ENCODE data around the gene TP53I13.

Gene TP53I13

DNA sequence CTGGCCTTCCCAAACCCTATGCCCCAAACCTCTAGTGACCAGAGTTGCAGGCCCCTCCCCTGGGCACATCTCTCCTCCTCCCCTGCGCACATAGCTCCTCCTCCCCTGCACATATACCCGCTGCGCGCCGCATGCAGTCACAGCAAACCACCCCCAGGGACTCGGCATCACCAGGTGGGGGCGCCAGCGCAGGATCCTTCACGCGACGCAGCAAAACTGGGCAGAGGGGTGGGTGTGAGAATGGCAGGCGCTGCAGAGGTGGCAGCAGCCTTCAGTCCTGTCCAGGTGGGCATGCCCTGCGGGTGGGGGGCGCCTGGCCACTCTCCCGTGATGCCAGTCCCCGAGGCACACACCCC, 48.6 kb downstream of the TP53I13 start:
- peak; percentile 95 to 97 for DNase-seq

DNA sequence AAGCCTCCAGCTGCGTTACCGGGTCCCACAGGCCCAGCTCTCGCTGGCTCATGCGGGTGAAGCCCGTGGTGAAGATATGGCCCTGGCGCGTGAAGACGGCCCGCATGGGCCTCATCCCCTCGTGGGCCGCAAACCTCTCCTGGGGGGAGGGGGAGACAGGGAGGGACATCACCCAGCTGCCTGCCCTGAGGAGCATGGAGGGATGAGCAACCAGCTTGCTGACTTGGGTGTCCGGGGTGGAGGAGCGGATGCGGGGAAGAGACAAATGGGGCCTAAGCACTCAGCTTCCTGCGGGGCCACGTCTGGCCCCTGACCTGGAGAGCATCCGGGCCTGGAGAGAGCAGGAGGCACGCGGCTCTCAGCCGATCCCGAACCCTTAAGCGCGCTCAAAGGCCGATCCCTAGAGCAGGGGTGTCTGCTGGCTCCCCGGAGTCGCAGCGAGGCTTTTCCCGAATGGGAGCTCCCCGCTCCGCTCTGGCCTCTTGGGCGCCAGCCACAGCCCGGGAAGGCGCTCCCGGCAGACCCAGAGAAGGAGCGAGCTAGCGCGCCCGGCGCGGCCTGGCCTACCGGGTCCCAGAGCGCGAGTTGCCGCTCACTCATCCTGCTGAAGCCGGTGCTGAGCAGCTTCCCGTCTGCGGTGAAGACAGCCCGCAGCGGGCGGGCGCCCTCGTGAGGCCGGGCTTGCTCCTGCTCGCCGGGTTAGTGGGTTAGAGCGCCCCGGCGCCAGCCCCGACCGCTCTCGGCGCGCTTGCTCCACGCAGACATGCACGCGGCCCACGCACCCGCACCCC, 49.2 kb downstream of the TP53I13 start:
- DNase-seq = peak; percentile 89 to 92

DNA sequence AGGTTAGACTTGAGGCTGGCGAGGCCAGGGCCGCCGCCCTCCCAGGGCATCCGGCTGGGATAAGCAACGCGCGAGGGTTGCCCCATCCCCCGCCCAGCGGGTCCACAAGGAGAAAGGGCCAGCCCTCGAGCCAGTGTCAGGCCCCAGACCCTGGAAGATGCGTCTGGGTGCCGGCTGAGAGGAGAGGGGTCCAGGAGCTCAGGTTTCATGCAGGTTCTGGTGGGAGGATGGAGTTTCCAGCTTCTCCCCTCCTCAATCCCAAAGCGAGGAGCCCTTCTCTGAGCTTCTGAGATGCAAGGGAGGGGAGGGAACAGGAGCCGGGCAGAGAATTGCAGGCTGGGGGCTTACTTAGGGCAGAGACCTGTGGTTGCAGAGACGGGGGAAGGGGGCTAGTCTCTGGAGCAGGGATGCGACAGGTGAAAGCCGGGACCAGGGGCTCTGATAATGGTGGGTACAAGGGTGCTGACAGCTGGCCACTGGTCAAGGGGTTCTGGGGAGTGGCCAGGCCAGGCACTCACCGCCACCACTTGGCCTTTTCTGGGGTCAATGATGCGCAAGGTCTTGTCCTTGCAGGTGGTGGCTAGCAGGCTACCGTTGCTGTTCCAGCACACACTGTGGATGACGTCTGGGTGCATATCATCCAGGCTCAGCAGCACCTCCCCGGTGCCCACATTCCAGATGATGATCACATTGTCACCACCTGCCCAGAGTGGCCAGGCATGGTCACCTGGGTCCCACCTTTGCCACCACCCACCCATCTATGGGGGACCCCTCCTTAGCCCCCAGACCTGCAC, 50.0 kb downstream of the TP53I13 start:
- DNase-seq = no peak

DNA sequence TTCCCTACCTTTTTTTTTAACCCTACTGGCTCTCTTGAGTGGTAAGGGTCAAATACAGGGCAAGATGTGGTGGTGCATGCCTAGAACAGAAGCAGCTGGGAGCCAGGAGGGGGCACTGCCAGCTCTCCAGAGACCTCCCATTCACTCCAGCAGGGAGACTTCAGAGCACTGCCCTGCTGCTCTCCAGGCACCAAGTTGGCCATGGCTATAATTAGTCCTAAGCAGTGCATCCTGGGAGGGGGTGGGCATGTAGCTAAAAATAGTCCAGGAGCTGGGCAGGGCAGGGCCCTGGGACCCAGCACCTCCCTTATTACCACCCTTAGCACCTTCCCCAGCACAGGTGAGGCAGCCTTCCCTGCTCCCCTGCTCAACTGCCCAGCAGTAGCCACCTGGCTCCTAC, 50.8 kb downstream of the TP53I13 start:
- no peak for DNase-seq

DNA sequence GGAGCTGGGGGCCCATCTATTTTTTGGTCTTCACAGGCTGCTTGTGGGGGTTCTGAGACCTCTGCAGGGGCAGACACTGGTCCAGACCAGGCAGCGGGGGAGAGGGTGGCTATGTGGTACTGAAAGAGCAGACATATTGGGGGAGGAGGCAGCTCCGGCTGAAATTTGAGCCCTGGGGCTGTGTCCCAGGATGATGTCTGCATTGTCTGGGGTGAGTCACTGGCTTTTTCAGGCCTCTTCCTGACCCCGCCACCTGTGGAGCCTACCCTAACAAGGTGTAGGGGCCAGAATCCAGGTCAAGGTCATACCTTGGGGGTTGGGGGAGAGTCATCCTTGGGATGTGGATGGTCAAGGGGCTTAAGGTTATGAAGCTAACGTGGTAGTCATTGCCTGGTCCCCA, 51.8 kb downstream of the TP53I13 start:
- no peak for DNase-seq

DNA sequence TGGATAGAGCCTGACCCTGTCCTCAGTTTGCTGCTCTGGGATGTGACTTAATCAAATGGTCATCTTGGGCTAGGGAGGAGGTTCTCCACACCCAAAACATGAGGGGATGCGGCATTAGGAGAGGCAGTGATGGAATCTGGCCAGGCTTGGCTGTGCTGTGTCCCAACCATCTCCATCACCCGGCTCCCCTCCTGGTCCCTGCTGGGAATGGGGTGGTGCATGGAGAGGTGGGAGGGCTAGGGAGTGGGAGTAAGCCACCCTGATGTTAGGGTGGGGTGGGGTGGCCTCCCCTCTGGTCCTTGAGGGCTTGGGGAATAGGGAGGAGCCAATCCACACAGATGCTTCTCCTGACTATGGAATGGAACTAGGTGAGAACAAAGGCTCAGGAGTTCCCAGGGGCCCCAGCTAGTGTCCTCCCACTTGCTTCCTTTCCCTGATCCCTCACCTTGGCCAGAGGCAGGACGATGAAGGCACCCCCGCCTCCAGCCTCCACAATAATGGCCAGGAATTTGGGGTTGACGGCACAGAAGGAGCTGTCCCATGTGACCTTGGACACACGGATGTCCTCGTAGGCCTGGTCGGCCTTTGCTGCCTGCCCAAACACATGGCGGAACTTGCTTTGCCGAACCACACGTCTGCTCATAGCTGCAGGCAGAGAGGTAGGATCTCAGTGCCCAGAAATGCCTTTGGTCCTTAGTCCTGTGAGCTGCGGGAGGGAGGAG, 52.4 kb downstream of the TP53I13 start:
- DNase-seq = no peak

DNA sequence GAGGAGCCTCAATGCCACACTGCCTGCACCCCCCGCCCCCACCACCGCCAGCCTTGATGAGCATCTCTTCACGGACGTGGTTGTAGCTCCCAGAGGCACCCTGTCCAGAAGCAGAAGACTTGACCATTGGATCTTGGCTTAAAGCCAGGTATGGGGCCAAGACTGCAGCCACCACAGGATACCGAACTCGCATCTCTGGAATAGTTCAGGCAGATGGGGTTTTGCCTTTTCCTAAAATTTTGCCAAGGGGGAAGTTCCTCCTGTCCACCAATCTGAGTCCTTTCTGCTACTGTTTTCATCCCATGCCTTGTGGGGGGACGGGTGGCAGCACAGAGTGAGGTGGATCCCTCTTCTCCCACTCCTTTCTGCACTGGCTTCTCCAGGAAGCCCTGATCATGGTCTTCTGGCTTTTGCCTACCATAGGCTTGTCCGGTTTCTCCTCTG, 53.3 kb downstream of the TP53I13 start:
- DNase-seq = no peak
